Heart left ventricle (tissue), 13 donors: ENCODE data around the gene TCP1.

Experiments used
- CTCF ChIP-seq, 12 donors: fragments of 200-600 bp; sonication (generic) in 4 of 12; IDR thresholded peaks; one replicate each; pipeline versions ENCODE4 v1.5.0 to v1.8.0; 2018 to 2022; ENCODE audit warnings: antibody characterized with exemption in 12 of 12, mild to moderate bottlenecking in 5 of 12
- POLR2A ChIP-seq, 2 donors: fragments of 450-650 bp; IDR thresholded peaks; one replicate each; pipeline ENCODE4 v1.6.1; 2017; ENCODE audit warnings: antibody characterized with exemption in 2 of 2, mild to moderate bottlenecking in 2 of 2, moderate library complexity in 2 of 2
- donor health status: ischemic (EF 13 %, LVEDD 7.1; RV severe dilation, severe dysfunction).
- donor health status: DM: no; HTN: yes; CAD: no.
- donor health status: DM: no; HTN: no; CAD: no.
- donor health status: ischemic (EF 25% LVEDD 6.9; RV normal size, moderate dysfunction).
- donor health status: ischemic (EF 25% LVEDD 5.7; RV mildly dilated, moderate dysfunction).
- donor health status: ischemic (EF 35%, LVEDD 5.7; RV mildly dilated, moderate dysfunction).
- donor health status: nonischemic (EF 11% LVEDD 7.7; RV severe dilation, severe dysfunction).
- donor health status: DM: yes; HTN: yes; CAD: no.
- donor health status: PGD.
- donor health status: ischemic (EF 29% LVEDD 5.4; RV normal size, mild dysfunction).
- donor health status: nonischemic (EF 23%, LVEDD 6.1; RV moderate dilation, normal function).

GRCh38 chr6:159790956-159791598 lies 1.7 kb upstream of the TCP1 start:
- TF ChIP-seq POLR2A (IDR thresholded peaks at IDR 0.05), result no peak
- no peak for TF ChIP-seq CTCF (IDR thresholded peaks at IDR 0.05)
